Thyroid gland (tissue), 4 donors: ENCODE data around the gene NMT2.

Experiments used
- POLR2A ChIP-seq, 2 donors: fragments of 450-650 bp; IDR thresholded peaks; one replicate each; pipeline ENCODE4 v1.6.1; 2017; ENCODE audit warnings: antibody characterized with exemption in 2 of 2, mild to moderate bottlenecking in 2 of 2, moderate library complexity in 1 of 2
- TF ChIP-seq, protein P1 (sequence below), 6 experiments: fragments of 200-600 bp in 3 of 6; fragments of 450-650 bp in 3 of 6; sonication (generic) in 3 of 6; IDR thresholded peaks; one replicate each; pipeline ENCODE4 v1.5.1; 2016 to 2019; ENCODE audit warnings: antibody characterized with exemption in 6 of 6, mild to moderate bottlenecking in 2 of 6, inconsistent platforms in 1 of 6, moderate library complexity in 1 of 6

DNA sequence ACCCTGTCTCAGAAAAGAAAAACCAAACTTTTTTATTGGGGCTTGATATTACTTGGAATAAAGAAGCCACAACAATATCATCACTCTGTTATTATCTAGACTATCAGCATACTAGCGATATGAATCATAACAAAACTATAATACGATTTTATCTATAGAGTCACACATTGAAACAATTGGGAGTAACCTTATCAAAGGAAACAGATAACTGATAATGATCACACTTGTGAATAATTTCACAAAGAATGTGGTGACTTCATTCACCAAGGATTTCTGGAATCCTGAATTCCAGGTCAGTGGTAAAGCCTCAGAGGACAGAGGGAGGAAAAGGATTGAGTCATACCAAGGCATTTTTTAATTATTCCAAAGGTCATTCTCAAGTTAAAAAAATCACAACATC, 32.1 kb upstream of the NMT2 start:
- TF ChIP-seq, protein P1, sequence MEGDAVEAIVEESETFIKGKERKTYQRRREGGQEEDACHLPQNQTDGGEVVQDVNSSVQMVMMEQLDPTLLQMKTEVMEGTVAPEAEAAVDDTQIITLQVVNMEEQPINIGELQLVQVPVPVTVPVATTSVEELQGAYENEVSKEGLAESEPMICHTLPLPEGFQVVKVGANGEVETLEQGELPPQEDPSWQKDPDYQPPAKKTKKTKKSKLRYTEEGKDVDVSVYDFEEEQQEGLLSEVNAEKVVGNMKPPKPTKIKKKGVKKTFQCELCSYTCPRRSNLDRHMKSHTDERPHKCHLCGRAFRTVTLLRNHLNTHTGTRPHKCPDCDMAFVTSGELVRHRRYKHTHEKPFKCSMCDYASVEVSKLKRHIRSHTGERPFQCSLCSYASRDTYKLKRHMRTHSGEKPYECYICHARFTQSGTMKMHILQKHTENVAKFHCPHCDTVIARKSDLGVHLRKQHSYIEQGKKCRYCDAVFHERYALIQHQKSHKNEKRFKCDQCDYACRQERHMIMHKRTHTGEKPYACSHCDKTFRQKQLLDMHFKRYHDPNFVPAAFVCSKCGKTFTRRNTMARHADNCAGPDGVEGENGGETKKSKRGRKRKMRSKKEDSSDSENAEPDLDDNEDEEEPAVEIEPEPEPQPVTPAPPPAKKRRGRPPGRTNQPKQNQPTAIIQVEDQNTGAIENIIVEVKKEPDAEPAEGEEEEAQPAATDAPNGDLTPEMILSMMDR (IDR thresholded peaks at IDR 0.05) = no peak
- no peak for TF ChIP-seq POLR2A (IDR thresholded peaks at IDR 0.05)
